GM13976 (cell line): Measurements from ENCODE around the gene HSF4.
A peak's percentile ranks its signal among the peaks of the same experiment; 100 is the strongest.

Source experiments
- DNase-seq: peaks from one replicate; pipeline ENCODE4 v3.0.0; 2012; ENCODE audit warnings: low spot score
- CTCF ChIP-seq: IDR thresholded peaks from 2 replicates; pipeline ENCODE4 v1.5.1; 2012; ENCODE audit warnings: borderline replicate concordance, mild to moderate bottlenecking; ENCODE audit not compliant: insufficient read depth; ENCODE audit errors: extremely low read depth, missing control alignments, control extremely low read depth
- in situ Hi-C: fragments of 300-500 bp; cut with MboI; formaldehyde crosslinking; loops from one replicate; pipeline ENCODE4 v1.12.0; 2022; ENCODE audit warnings: low sequenced_read_pairs, mixed read lengths, inconsistent platforms; ENCODE audit not compliant: unreplicated experiment

The HSF4 gene

GRCh38 chr16:67150047-67150832, 14.3 kb upstream of the HSF4 start:
- peak; percentile 86 for DNase-seq
- TF ChIP-seq CTCF = peak; percentile 12
- in situ Hi-C loops = loop anchor here (5.0 to 25.0 kb wide), 2 partner anchors 133 to 188 kb away; partner anchors contain the start of gene CES3

- DNase-seq = peak; percentile 84
- in situ Hi-C loops = loop anchor here (5.0 to 25.0 kb wide), 2 partner anchors 134 to 189 kb away; partner anchors contain the start of gene CES3
- TF ChIP-seq CTCF = no peak
Measured at GRCh38 chr16:67150833-67151396, 13.6 kb upstream of the HSF4 start, which contains the start of gene B3GNT9. TSS of gene B3GNT9 (minus strand) at chr16:67150998. CDS start at chr16:67150485, 513 bp downstream.

- in situ Hi-C loops = loop anchor here (5.0 to 25.0 kb wide), 2 partner anchors 134 to 189 kb away; partner anchors contain the start of gene CES3
- no peak for TF ChIP-seq CTCF
- no peak for DNase-seq
Measured at GRCh38 chr16:67151431-67152097, 13.0 kb upstream of the HSF4 start.

GRCh38 chr16:67154578-67155294, 9.8 kb upstream of the HSF4 start:
- no peak for DNase-seq
- in situ Hi-C loops = loop anchor here (5.0 to 25.0 kb wide), 2 partner anchors 137 to 192 kb away; partner anchors contain the start of gene CES3
- TF ChIP-seq CTCF = no peak

GRCh38 chr16:67155295-67156142, 9.0 kb upstream of the HSF4 start:
- peak; percentile 92 for DNase-seq
- peak; percentile 97 for TF ChIP-seq CTCF
- in situ Hi-C loops = loop anchor here (25.0 kb wide), 1 partner anchor 193 kb away; the partner anchor contains the start of gene CES3
